ENCODE data around the gene PRRT4.

PRRT4 gene

GRCh38 chr7:128309976-128310375 lies 51.5 kb downstream of the PRRT4 start:
- H3K36me3 Mint-ChIP-seq, result peaks cover 82% of the 10 kb centered on the region
- no peaks in the 10 kb centered on the region for H3K4me1 Mint-ChIP-seq
- H3K9me3 Mint-ChIP-seq, result no peaks in the 10 kb centered on the region
- ATAC-seq, result no peak
- no peaks in the 10 kb centered on the region for H3K27me3 Mint-ChIP-seq
- H3K4me3 Mint-ChIP-seq, result no peak overlapping the region
- H3K27ac Mint-ChIP-seq, result no peak overlapping the region

GRCh38 chr7:128309124-128309523 lies 52.4 kb downstream of the PRRT4 start:
- no peaks in the 10 kb centered on the region for H3K4me1 Mint-ChIP-seq
- no peak overlapping the region for H3K27ac Mint-ChIP-seq
- peaks cover 75% of the 10 kb centered on the region for H3K36me3 Mint-ChIP-seq
- no peaks in the 10 kb centered on the region for H3K27me3 Mint-ChIP-seq
- ATAC-seq, result no peak
- no peaks in the 10 kb centered on the region for H3K9me3 Mint-ChIP-seq
- H3K4me3 Mint-ChIP-seq, result no peak overlapping the region

DNA sequence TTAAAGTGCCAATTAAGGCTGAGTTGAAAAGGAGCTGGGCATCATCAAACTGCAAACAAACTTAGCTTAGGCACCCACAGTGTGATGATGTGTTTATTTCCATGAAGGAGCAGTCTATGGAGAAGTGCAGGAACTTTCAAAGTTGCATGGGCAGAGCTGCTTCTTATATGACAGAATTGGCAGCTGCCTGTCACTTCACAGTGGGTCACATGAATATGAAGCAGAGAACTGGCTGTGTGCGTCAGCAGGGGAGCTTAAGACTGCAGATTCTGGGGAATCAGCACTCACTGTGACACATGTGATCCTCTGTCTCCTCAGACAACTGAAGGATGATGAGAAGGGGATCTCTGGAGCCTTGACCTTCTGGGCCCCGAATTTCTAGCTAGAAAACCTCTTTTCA lies 54.4 kb downstream of the PRRT4 start:
- Mint-ChIP-seq H3K27ac (no peak overlapping the region), H3K4me3 (no peak overlapping the region), H3K9me3 (no peaks in the 10 kb centered on the region), H3K36me3 (peaks cover 76% of the 10 kb centered on the region), H3K4me1 (peaks cover 6% of the 10 kb centered on the region), H3K27me3 (no peaks in the 10 kb centered on the region)
- ATAC-seq, result no peak

DNA sequence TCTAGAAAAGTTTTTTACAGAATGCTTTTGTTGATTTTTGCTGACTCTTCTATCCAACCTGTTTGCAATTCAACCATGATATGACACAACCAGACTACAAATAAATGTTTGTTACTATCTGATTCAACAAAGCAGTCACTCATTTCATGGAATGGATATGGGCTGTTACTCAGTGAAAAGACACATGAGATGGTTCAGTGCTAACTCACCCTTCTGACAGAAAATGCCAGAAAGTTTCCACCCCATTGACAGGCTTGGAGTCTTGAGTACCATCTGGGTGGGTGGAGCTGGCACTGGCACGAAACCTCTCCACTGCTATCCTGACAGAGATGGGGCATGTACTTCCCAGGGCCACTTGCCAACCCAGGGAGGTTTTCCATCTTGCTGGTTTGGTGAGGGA lies 57.3 kb downstream of the PRRT4 start:
- Mint-ChIP-seq H3K4me3 (no peak overlapping the region), H3K27ac (peak overlapping the region; percentile 63), H3K27me3 (no peaks in the 10 kb centered on the region), H3K4me1 (peaks cover 6% of the 10 kb centered on the region), H3K36me3 (peaks cover 65% of the 10 kb centered on the region), H3K9me3 (no peaks in the 10 kb centered on the region)
- no peak for ATAC-seq

GRCh38 chr7:128303643-128304042 lies 57.8 kb downstream of the PRRT4 start:
- H3K9me3 Mint-ChIP-seq, result no peaks in the 10 kb centered on the region
- peak; percentile 78 for ATAC-seq

GRCh38 chr7:128303133-128303532 lies 58.4 kb downstream of the PRRT4 start:
- Mint-ChIP-seq H3K27me3 (no peaks in the 10 kb centered on the region), H3K27ac (peak overlapping the region; percentile 63), H3K9me3 (no peaks in the 10 kb centered on the region), H3K4me3 (no peak overlapping the region), H3K36me3 (peaks cover 57% of the 10 kb centered on the region), H3K4me1 (peaks cover 6% of the 10 kb centered on the region)
- ATAC-seq, result peak; percentile 67

More at GRCh38 chr7:128303643-128304042, 57.8 kb downstream of the PRRT4 start:
- peak overlapping the region; percentile 63 for H3K27ac Mint-ChIP-seq
- H3K4me1 Mint-ChIP-seq, result peaks cover 6% of the 10 kb centered on the region
- H3K27me3 Mint-ChIP-seq, result no peaks in the 10 kb centered on the region
- H3K4me3 Mint-ChIP-seq, result no peak overlapping the region
- H3K36me3 Mint-ChIP-seq, result peaks cover 59% of the 10 kb centered on the region

GRCh38 chr7:128302139-128302538 lies 59.4 kb downstream of the PRRT4 start:
- no peak for ATAC-seq
- H3K4me1 Mint-ChIP-seq, result peaks cover 6% of the 10 kb centered on the region
- no peaks in the 10 kb centered on the region for H3K27me3 Mint-ChIP-seq
- H3K36me3 Mint-ChIP-seq, result peaks cover 54% of the 10 kb centered on the region
- H3K4me3 Mint-ChIP-seq, result no peak overlapping the region
- no peaks in the 10 kb centered on the region for H3K9me3 Mint-ChIP-seq
- no peak overlapping the region for H3K27ac Mint-ChIP-seq
